Ascending aorta (tissue), 2 donors: ENCODE data around the gene PTPRF. TPM values are rescaled to one million over a fixed set of nuclear protein-coding genes. Genes with fewer than 3 reads are reported as not detected.

Experiments
- DNase-seq, 2 donors: peaks; one replicate each; pipeline ENCODE4 v3.0.0-alpha.2; 2019; ENCODE audit warnings: low spot score in 2 of 2
- H3K27ac ChIP-seq, 2 donors: fragments of 200-600 bp; sonication (generic); one replicate each; pipeline ENCODE4 v1.5.1; 2016 to 2017; ENCODE audit warnings: mild to moderate bottlenecking in 1 of 2
- H3K27me3 ChIP-seq: fragments of 200-600 bp; sonication (generic); one replicate; pipeline ENCODE4 v1.5.1; 2017
- H3K36me3 ChIP-seq, 2 donors: fragments of 200-600 bp; sonication (generic); one replicate each; pipeline ENCODE4 v1.5.1; 2016
- H3K4me1 ChIP-seq, 2 donors: fragments of 200-600 bp; sonication (generic); one replicate each; pipeline ENCODE4 v1.5.1; 2016 to 2017; ENCODE audit warnings: mild to moderate bottlenecking in 1 of 2
- H3K4me3 ChIP-seq, 2 donors: fragments of 200-600 bp; sonication (generic); one replicate each; pipeline ENCODE4 v1.5.1; 2016 to 2017; ENCODE audit warnings: mild to moderate bottlenecking in 1 of 2
- H3K9me3 ChIP-seq, 2 donors: fragments of 200-600 bp; sonication (generic); one replicate each; pipeline ENCODE4 v1.5.1; 2016
- CTCF ChIP-seq, 3 experiments: fragments of 200-600 bp in 2 of 3; fragments of 450-650 bp in 1 of 3; sonication (generic) in 2 of 3; IDR thresholded peaks; one replicate each; pipeline ENCODE4 v1.5.1; 2016 to 2019; ENCODE audit warnings: antibody characterized with exemption in 3 of 3, mild to moderate bottlenecking in 1 of 3, moderate library complexity in 1 of 3
- intact Hi-C: fragments of 100-400 bp; cut with DNase I; formaldehyde crosslinking; loops from one replicate; pipeline ENCODE4 v1.15.1; 2023
- total RNA-seq: library from RNA; depleted of rRNA; stranded (reverse); fragments of >200 nt; gene quantifications from one replicate; pipeline ENCODE4 v1.1.0, GENCODE V29; 2016

The PTPRF gene
- total RNA-seq, 1 donor from 2014 or later, result 43.6 TPM

GRCh38 chr1:43513471-43514173 is 17.1 kb upstream of the PTPRF start:
- intact Hi-C loops, result no loop called here
- H3K27me3 ChIP-seq, result no peaks in the 10 kb centered on the region
- H3K9me3 ChIP-seq, result no peaks in the 10 kb centered on the region
- H3K27ac ChIP-seq, result no peak overlapping the region
- no peak overlapping the region for H3K4me3 ChIP-seq
- H3K4me1 ChIP-seq, result no peaks in the 10 kb centered on the region
- TF ChIP-seq CTCF (IDR thresholded peaks at IDR 0.05), result no peak
- DNase-seq, result no peak
- no peaks in the 10 kb centered on the region for H3K36me3 ChIP-seq

- Histone ChIP-seq H3K4me3 (no peak overlapping the region), H3K36me3 (no peaks in the 10 kb centered on the region), H3K9me3 (no peaks in the 10 kb centered on the region), H3K27me3 (no peaks in the 10 kb centered on the region), H3K27ac (no peak overlapping the region), H3K4me1 (no peaks in the 10 kb centered on the region)
- DNase-seq, result no peak
- intact Hi-C loops, result no loop called here
- TF ChIP-seq CTCF (IDR thresholded peaks at IDR 0.05), result no peak
Observed at GRCh38 chr1:43518935-43519686, 11.6 kb upstream of the PTPRF start.

- H3K4me1 ChIP-seq, result no peaks in the 10 kb centered on the region
- peak in 1 of 2 donors; percentile 37 for DNase-seq
- TF ChIP-seq CTCF (IDR thresholded peaks at IDR 0.05), result no peak
- no peaks in the 10 kb centered on the region for H3K9me3 ChIP-seq
- intact Hi-C loops, result no loop called here
- H3K36me3 ChIP-seq, result no peaks in the 10 kb centered on the region
- H3K27me3 ChIP-seq, result no peaks in the 10 kb centered on the region
- no peak overlapping the region for H3K4me3 ChIP-seq
- no peak overlapping the region for H3K27ac ChIP-seq
Observed at GRCh38 chr1:43520100-43520778, 10.4 kb upstream of the PTPRF start.

- Histone ChIP-seq H3K4me1 (no peaks in the 10 kb centered on the region), H3K27me3 (no peaks in the 10 kb centered on the region), H3K9me3 (no peaks in the 10 kb centered on the region), H3K36me3 (no peaks in the 10 kb centered on the region), H3K4me3 (no peak overlapping the region), H3K27ac (no peak overlapping the region)
- DNase-seq, result peak in 1 of 2 donors; percentile 50
- TF ChIP-seq CTCF (IDR thresholded peaks at IDR 0.05), result no peak
- intact Hi-C loops, result no loop called here
Observed at GRCh38 chr1:43521078-43521477, 9.6 kb upstream of the PTPRF start.

GRCh38 chr1:43521756-43522155 is 8.9 kb upstream of the PTPRF start:
- intact Hi-C loops, result no loop called here
- DNase-seq, result no peak
- H3K9me3 ChIP-seq, result no peaks in the 10 kb centered on the region

More at GRCh38 chr1:43521756-43522155, 8.9 kb upstream of the PTPRF start:
- Histone ChIP-seq H3K27me3 (no peaks in the 10 kb centered on the region), H3K27ac (no peak overlapping the region), H3K4me1 (no peaks in the 10 kb centered on the region), H3K36me3 (no peaks in the 10 kb centered on the region), H3K4me3 (no peak overlapping the region)
- no peak for TF ChIP-seq CTCF (IDR thresholded peaks at IDR 0.05)
